Measurements from ENCODE around the gene DENND2D. TPM values are rescaled to one million over a fixed set of nuclear protein-coding genes. Genes with fewer than 3 reads are reported as not detected.
A peak's percentile ranks its signal among the peaks of the same experiment; 100 is the strongest.

Gene DENND2D
- total RNA-seq, 1 donor, result 49.5 TPM

GRCh38 chr1:111201275-111202090 lies 1.0 kb upstream of the DENND2D start:
- Histone ChIP-seq H3K4me1 (ENCODE audit: insufficient read depth, low read length) (peaks cover 91% of the 10 kb centered on the region), H3K9me3 (ENCODE audit: low read depth, low read length) (no peaks in the 10 kb centered on the region), H3K27me3 (ENCODE audit: insufficient read depth, low read length) (no peaks in the 10 kb centered on the region), H3K4me3 (ENCODE audit: low read length) (peak overlapping the region; percentile 55)

- peaks cover 92% of the 10 kb centered on the region for H3K4me1 ChIP-seq (ENCODE audit: insufficient read depth, low read length)
- H3K27me3 ChIP-seq (ENCODE audit: insufficient read depth, low read length), result no peaks in the 10 kb centered on the region
- peak overlapping the region; percentile 55 for H3K4me3 ChIP-seq (ENCODE audit: low read length)
- H3K9me3 ChIP-seq (ENCODE audit: low read depth, low read length), result no peaks in the 10 kb centered on the region
These were observed 336 bp upstream of the DENND2D start for GRCh38 chr1:111200802-111201161.

- Histone ChIP-seq H3K4me3 (ENCODE audit: low read length) (peak overlapping the region; percentile 55), H3K9me3 (ENCODE audit: low read depth, low read length) (no peaks in the 10 kb centered on the region)
These were observed 1.1 kb downstream of the DENND2D start for GRCh38 chr1:111199329-111199728.

GRCh38 chr1:111198836-111199235 lies 1.6 kb downstream of the DENND2D start:
- H3K27me3 ChIP-seq (ENCODE audit: insufficient read depth, low read length), result no peaks in the 10 kb centered on the region
- H3K4me3 ChIP-seq (ENCODE audit: low read length), result peak overlapping the region; percentile 55
- no peaks in the 10 kb centered on the region for H3K9me3 ChIP-seq (ENCODE audit: low read depth, low read length)
- H3K4me1 ChIP-seq (ENCODE audit: insufficient read depth, low read length), result peaks cover 98% of the 10 kb centered on the region

More at GRCh38 chr1:111199329-111199728, 1.1 kb downstream of the DENND2D start:
- H3K27me3 ChIP-seq (ENCODE audit: insufficient read depth, low read length), result no peaks in the 10 kb centered on the region
- peaks cover 94% of the 10 kb centered on the region for H3K4me1 ChIP-seq (ENCODE audit: insufficient read depth, low read length)

GRCh38 chr1:111197598-111198284 lies 2.7 kb downstream of the DENND2D start:
- Histone ChIP-seq H3K27me3 (ENCODE audit: insufficient read depth, low read length) (no peaks in the 10 kb centered on the region), H3K4me3 (ENCODE audit: low read length) (peak overlapping the region; percentile 55), H3K9me3 (ENCODE audit: low read depth, low read length) (no peaks in the 10 kb centered on the region), H3K4me1 (ENCODE audit: insufficient read depth, low read length) (peaks cover 100% of the 10 kb centered on the region)

- H3K4me1 ChIP-seq (ENCODE audit: insufficient read depth, low read length), result peaks cover 100% of the 10 kb centered on the region
- peak overlapping the region; percentile 12 for H3K4me3 ChIP-seq (ENCODE audit: low read length)
- H3K9me3 ChIP-seq (ENCODE audit: low read depth, low read length), result no peaks in the 10 kb centered on the region
- no peaks in the 10 kb centered on the region for H3K27me3 ChIP-seq (ENCODE audit: insufficient read depth, low read length)
These were observed 4.2 kb downstream of the DENND2D start for GRCh38 chr1:111196213-111196612.

GRCh38 chr1:111195002-111195684 lies 5.3 kb downstream of the DENND2D start:
- Histone ChIP-seq H3K4me1 (ENCODE audit: insufficient read depth, low read length) (peaks cover 100% of the 10 kb centered on the region), H3K27me3 (ENCODE audit: insufficient read depth, low read length) (no peaks in the 10 kb centered on the region), H3K9me3 (ENCODE audit: low read depth, low read length) (no peaks in the 10 kb centered on the region), H3K4me3 (ENCODE audit: low read length) (no peak overlapping the region)

GRCh38 chr1:111193712-111194480 lies 6.5 kb downstream of the DENND2D start:
- H3K27me3 ChIP-seq (ENCODE audit: insufficient read depth, low read length), result no peaks in the 10 kb centered on the region
- H3K9me3 ChIP-seq (ENCODE audit: low read depth, low read length), result no peaks in the 10 kb centered on the region
- H3K4me1 ChIP-seq (ENCODE audit: insufficient read depth, low read length), result peaks cover 100% of the 10 kb centered on the region
- no peak overlapping the region for H3K4me3 ChIP-seq (ENCODE audit: low read length)

GRCh38 chr1:111192658-111193519 lies 7.6 kb downstream of the DENND2D start:
- Histone ChIP-seq H3K4me1 (ENCODE audit: insufficient read depth, low read length) (peaks cover 99% of the 10 kb centered on the region), H3K9me3 (ENCODE audit: low read depth, low read length) (no peaks in the 10 kb centered on the region), H3K4me3 (ENCODE audit: low read length) (no peak overlapping the region), H3K27me3 (ENCODE audit: insufficient read depth, low read length) (no peaks in the 10 kb centered on the region)

GRCh38 chr1:111192074-111192473 lies 8.4 kb downstream of the DENND2D start:
- Histone ChIP-seq H3K27me3 (ENCODE audit: insufficient read depth, low read length) (no peaks in the 10 kb centered on the region), H3K4me1 (ENCODE audit: insufficient read depth, low read length) (peaks cover 97% of the 10 kb centered on the region), H3K9me3 (ENCODE audit: low read depth, low read length) (no peaks in the 10 kb centered on the region), H3K4me3 (ENCODE audit: low read length) (no peak overlapping the region)

- H3K27me3 ChIP-seq (ENCODE audit: insufficient read depth, low read length), result no peaks in the 10 kb centered on the region
- no peak overlapping the region for H3K4me3 ChIP-seq (ENCODE audit: low read length)
- H3K9me3 ChIP-seq (ENCODE audit: low read depth, low read length), result no peaks in the 10 kb centered on the region
These were observed 8.9 kb downstream of the DENND2D start for GRCh38 chr1:111191496-111191895.

GRCh38 chr1:111190931-111191451 lies 9.5 kb downstream of the DENND2D start:
- Histone ChIP-seq H3K4me3 (ENCODE audit: low read length) (no peak overlapping the region), H3K4me1 (ENCODE audit: insufficient read depth, low read length) (peaks cover 97% of the 10 kb centered on the region), H3K27me3 (ENCODE audit: insufficient read depth, low read length) (no peaks in the 10 kb centered on the region), H3K9me3 (ENCODE audit: low read depth, low read length) (no peaks in the 10 kb centered on the region)

More at GRCh38 chr1:111191496-111191895, 8.9 kb downstream of the DENND2D start:
- peaks cover 97% of the 10 kb centered on the region for H3K4me1 ChIP-seq (ENCODE audit: insufficient read depth, low read length)

GRCh38 chr1:111184663-111185062 lies 15.8 kb downstream of the DENND2D start:
- no peak overlapping the region for H3K4me3 ChIP-seq (ENCODE audit: low read length)

More at GRCh38 chr1:111184663-111185062, 15.8 kb downstream of the DENND2D start:
- Histone ChIP-seq H3K9me3 (ENCODE audit: low read depth, low read length) (no peaks in the 10 kb centered on the region), H3K4me1 (ENCODE audit: insufficient read depth, low read length) (peaks cover 57% of the 10 kb centered on the region), H3K27me3 (ENCODE audit: insufficient read depth, low read length) (no peaks in the 10 kb centered on the region)
